GM21447 (cell line): ENCODE data around the gene RRM2.

ENCODE experiments used
- ATAC-seq: cut with Tn5 transposase; IDR thresholded peaks from one replicate; pipeline ENCODE4 v1.9.1; 2021; ENCODE audit not compliant: unreplicated experiment

Gene RRM2

GRCh38 chr2:10170256-10170655, 47.7 kb downstream of the RRM2 start:
- no peak for ATAC-seq

- ATAC-seq: no peak
These were observed 48.7 kb downstream of the RRM2 start for GRCh38 chr2:10171006-10171800.

- no peak for ATAC-seq
These were observed 49.7 kb downstream of the RRM2 start for GRCh38 chr2:10172033-10172871.

GRCh38 chr2:10173258-10174005, 50.9 kb downstream of the RRM2 start:
- ATAC-seq: no peak

GRCh38 chr2:10174173-10174572, 51.6 kb downstream of the RRM2 start:
- ATAC-seq: no peak

- ATAC-seq: no peak
These were observed 52.9 kb downstream of the RRM2 start for GRCh38 chr2:10175441-10175840.

GRCh38 chr2:10178751-10179150, 56.2 kb downstream of the RRM2 start:
- ATAC-seq: no peak

GRCh38 chr2:10179422-10179821, 56.9 kb downstream of the RRM2 start:
- ATAC-seq: no peak

GRCh38 chr2:10180229-10180628, 57.7 kb downstream of the RRM2 start:
- no peak for ATAC-seq
